ENCODE measurements around the gene CLDN18. TPM values are rescaled to one million over a fixed set of nuclear protein-coding genes. Genes with fewer than 3 reads are reported as not detected.

CLDN18 gene
- total RNA-seq, 1 donor from 2014 or later = not detected

DNA sequence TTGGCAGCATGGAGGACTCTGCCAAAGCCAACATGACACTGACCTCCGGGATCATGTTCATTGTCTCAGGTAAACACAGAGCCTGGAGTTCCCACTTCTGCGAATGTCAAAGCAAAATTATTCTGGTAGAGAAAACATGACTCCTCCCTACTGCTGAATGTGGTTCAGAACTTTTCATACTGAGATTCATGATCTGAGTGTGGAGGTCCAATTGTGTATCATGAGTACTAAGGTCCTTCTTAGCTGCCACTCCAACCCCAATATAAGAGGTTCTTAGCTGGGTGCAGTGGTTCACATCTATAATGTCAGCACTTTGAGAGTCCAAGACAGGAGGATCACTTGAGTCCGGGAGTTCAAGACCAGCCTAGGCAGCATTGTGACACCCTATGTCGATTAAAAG is 13.8 kb downstream of the CLDN18 start:
- no peaks in the 10 kb centered on the region for H3K9me3 Mint-ChIP-seq (ENCODE audit: low read depth)
- H3K27ac Mint-ChIP-seq (ENCODE audit: unreplicated experiment) = no peak overlapping the region
- H3K36me3 Mint-ChIP-seq (ENCODE audit: low read depth) = peaks cover 22% of the 10 kb centered on the region
- H3K4me1 Mint-ChIP-seq (ENCODE audit: low read depth) = no peaks in the 10 kb centered on the region
- no peak for DNase-seq (ENCODE audit: low spot score)
- H3K4me3 Mint-ChIP-seq (ENCODE audit: unreplicated experiment) = no peak overlapping the region
- no peaks in the 10 kb centered on the region for H3K27me3 Mint-ChIP-seq (ENCODE audit: low read depth)
- TF ChIP-seq CTCF (IDR thresholded peaks at IDR 0.05) = no peak

GRCh38 chr3:138025553-138025952 is 15.6 kb downstream of the CLDN18 start:
- Mint-ChIP-seq H3K36me3 (ENCODE audit: low read depth) (peaks cover 21% of the 10 kb centered on the region), H3K27ac (ENCODE audit: unreplicated experiment) (no peak overlapping the region), H3K4me3 (ENCODE audit: unreplicated experiment) (no peak overlapping the region), H3K4me1 (ENCODE audit: low read depth) (no peaks in the 10 kb centered on the region), H3K27me3 (ENCODE audit: low read depth) (no peaks in the 10 kb centered on the region), H3K9me3 (ENCODE audit: low read depth) (no peaks in the 10 kb centered on the region)
- TF ChIP-seq CTCF (IDR thresholded peaks at IDR 0.05) = no peak
- no peak for DNase-seq (ENCODE audit: low spot score)

GRCh38 chr3:138027821-138028220 is 17.9 kb downstream of the CLDN18 start:
- Mint-ChIP-seq H3K36me3 (ENCODE audit: low read depth) (peaks cover 23% of the 10 kb centered on the region), H3K27me3 (ENCODE audit: low read depth) (no peaks in the 10 kb centered on the region)
- TF ChIP-seq CTCF (IDR thresholded peaks at IDR 0.05) = no peak

DNA sequence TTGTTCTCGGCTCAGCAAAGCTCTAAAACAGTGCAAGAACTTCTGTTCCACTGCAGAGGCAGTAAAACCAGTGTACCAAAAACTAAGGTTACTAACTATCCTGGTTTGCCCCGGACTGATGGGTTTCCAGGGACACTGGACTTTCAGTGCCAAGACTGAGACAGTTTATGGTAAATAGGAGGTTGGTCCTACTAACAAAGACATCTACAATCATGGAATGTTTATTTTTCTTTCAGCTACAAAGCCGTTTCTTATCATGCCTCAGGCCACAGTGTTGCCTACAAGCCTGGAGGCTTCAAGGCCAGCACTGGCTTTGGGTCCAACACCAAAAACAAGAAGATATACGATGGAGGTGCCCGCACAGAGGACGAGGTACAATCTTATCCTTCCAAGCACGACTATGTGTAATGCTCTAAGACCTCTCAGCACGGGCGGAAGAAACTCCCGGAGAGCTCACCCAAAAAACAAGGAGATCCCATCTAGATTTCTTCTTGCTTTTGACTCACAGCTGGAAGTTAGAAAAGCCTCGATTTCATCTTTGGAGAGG is 20.8 kb downstream of the CLDN18 start:
- no peak for TF ChIP-seq CTCF (IDR thresholded peaks at IDR 0.05)
- no peaks in the 10 kb centered on the region for H3K27me3 Mint-ChIP-seq (ENCODE audit: low read depth)
- H3K27ac Mint-ChIP-seq (ENCODE audit: unreplicated experiment) = no peak overlapping the region
- H3K9me3 Mint-ChIP-seq (ENCODE audit: low read depth) = no peaks in the 10 kb centered on the region
- no peak overlapping the region for H3K4me3 Mint-ChIP-seq (ENCODE audit: unreplicated experiment)
- peaks cover 18% of the 10 kb centered on the region for H3K36me3 Mint-ChIP-seq (ENCODE audit: low read depth)
- no peaks in the 10 kb centered on the region for H3K4me1 Mint-ChIP-seq (ENCODE audit: low read depth)
- no peak for DNase-seq (ENCODE audit: low spot score)

More at GRCh38 chr3:138027821-138028220, 17.9 kb downstream of the CLDN18 start:
- H3K4me1 Mint-ChIP-seq (ENCODE audit: low read depth) = no peaks in the 10 kb centered on the region
- H3K27ac Mint-ChIP-seq (ENCODE audit: unreplicated experiment) = no peak overlapping the region
- no peak for DNase-seq (ENCODE audit: low spot score)
- H3K9me3 Mint-ChIP-seq (ENCODE audit: low read depth) = no peaks in the 10 kb centered on the region
- no peak overlapping the region for H3K4me3 Mint-ChIP-seq (ENCODE audit: unreplicated experiment)

DNA sequence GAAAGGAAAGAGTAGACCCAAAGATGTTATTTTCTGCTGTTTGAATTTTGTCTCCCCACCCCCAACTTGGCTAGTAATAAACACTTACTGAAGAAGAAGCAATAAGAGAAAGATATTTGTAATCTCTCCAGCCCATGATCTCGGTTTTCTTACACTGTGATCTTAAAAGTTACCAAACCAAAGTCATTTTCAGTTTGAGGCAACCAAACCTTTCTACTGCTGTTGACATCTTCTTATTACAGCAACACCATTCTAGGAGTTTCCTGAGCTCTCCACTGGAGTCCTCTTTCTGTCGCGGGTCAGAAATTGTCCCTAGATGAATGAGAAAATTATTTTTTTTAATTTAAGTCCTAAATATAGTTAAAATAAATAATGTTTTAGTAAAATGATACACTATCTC is 21.6 kb downstream of the CLDN18 start:
- Mint-ChIP-seq H3K4me1 (ENCODE audit: low read depth) (no peaks in the 10 kb centered on the region), H3K36me3 (ENCODE audit: low read depth) (peaks cover 16% of the 10 kb centered on the region), H3K27me3 (ENCODE audit: low read depth) (no peaks in the 10 kb centered on the region), H3K4me3 (ENCODE audit: unreplicated experiment) (no peak overlapping the region), H3K9me3 (ENCODE audit: low read depth) (no peaks in the 10 kb centered on the region), H3K27ac (ENCODE audit: unreplicated experiment) (no peak overlapping the region)
- no peak for TF ChIP-seq CTCF (IDR thresholded peaks at IDR 0.05)
- no peak for DNase-seq (ENCODE audit: low spot score)

All from chondrocyte (in vitro differentiated cells).